ENCODE data around the gene METTL26. TPM values are rescaled to one million over a fixed set of nuclear protein-coding genes. Genes with fewer than 3 reads are reported as not detected.
A peak's percentile ranks its signal among the peaks of the same experiment; 100 is the strongest.

Gene METTL26
- total and polyA plus RNA-seq, 9 of the 15 experiments (the other 6 are each of a cell fraction or from before 2014, with no cell fraction given) = 7.3 to 262 (median 80.9) TPM

GRCh38 chr16:629833-630248, 6.3 kb downstream of the METTL26 start (continued):
- TF ChIP-seq, protein P1, sequence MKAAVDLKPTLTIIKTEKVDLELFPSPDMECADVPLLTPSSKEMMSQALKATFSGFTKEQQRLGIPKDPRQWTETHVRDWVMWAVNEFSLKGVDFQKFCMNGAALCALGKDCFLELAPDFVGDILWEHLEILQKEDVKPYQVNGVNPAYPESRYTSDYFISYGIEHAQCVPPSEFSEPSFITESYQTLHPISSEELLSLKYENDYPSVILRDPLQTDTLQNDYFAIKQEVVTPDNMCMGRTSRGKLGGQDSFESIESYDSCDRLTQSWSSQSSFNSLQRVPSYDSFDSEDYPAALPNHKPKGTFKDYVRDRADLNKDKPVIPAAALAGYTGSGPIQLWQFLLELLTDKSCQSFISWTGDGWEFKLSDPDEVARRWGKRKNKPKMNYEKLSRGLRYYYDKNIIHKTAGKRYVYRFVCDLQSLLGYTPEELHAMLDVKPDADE (conservative IDR thresholded peaks at IDR 0.05; ENCODE audit: control insufficient read depth, low read depth, low read length) = peak; percentile 44; the same call in 1 of the 2 replicates
- TF ChIP-seq ELK1 (CRISPR knock-in tag; IDR thresholded peaks at IDR 0.05) (no peak), CTCF (IDR thresholded peaks at IDR 0.05 in 2 of 3, conservative IDR thresholded peaks at IDR 0.05 in 1 of 3; ENCODE audit: insufficient read depth in 2 of 3, low read depth in 1 of 3, low read length in 3 of 3) (no peak), NCOA4 (IDR thresholded peaks at IDR 0.05; ENCODE audit: partially characterized antibody) (no peak), MYBL2 (IDR thresholded peaks at IDR 0.05; ENCODE audit: low read depth) (no peak), MYBL2 (CRISPR knock-in tag; IDR thresholded peaks at IDR 0.05; ENCODE audit: borderline replicate concordance) (no peak), ZKSCAN1 (IDR thresholded peaks at IDR 0.05; ENCODE audit: low read depth, low read length) (no peak), SP2 (IDR thresholded peaks at IDR 0.05; ENCODE audit: extremely low read depth, low read depth, low read length, poor library complexity, severe bottlenecking) (no peak), ZBTB49 (CRISPR knock-in tag; IDR thresholded peaks at IDR 0.05; ENCODE audit: borderline replicate concordance) (no peak), FOSL1 (tag; conservative IDR thresholded peaks at IDR 0.05) (no peak), SRF (CRISPR knock-in tag; IDR thresholded peaks at IDR 0.05) (no peak), TAF7 (tag; IDR thresholded peaks at IDR 0.05) (no peak), ZFX (CRISPR knock-in tag; IDR thresholded peaks at IDR 0.05) (peak; percentile 45; the same call in 1 of the 2 replicates), ZNF143 (CRISPR knock-in tag; IDR thresholded peaks at IDR 0.05) (no peak)
- TF ChIP-seq, protein P2, sequence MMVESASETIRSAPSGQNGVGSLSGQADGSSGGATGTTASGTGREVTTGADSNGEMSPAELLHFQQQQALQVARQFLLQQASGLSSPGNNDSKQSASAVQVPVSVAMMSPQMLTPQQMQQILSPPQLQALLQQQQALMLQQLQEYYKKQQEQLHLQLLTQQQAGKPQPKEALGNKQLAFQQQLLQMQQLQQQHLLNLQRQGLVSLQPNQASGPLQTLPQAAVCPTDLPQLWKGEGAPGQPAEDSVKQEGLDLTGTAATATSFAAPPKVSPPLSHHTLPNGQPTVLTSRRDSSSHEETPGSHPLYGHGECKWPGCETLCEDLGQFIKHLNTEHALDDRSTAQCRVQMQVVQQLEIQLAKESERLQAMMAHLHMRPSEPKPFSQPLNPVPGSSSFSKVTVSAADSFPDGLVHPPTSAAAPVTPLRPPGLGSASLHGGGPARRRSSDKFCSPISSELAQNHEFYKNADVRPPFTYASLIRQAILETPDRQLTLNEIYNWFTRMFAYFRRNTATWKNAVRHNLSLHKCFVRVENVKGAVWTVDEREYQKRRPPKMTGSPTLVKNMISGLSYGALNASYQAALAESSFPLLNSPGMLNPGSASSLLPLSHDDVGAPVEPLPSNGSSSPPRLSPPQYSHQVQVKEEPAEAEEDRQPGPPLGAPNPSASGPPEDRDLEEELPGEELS (CRISPR knock-in tag; IDR thresholded peaks at IDR 0.05; ENCODE audit: borderline replicate concordance) = no peak
- TF ChIP-seq, protein P3, sequence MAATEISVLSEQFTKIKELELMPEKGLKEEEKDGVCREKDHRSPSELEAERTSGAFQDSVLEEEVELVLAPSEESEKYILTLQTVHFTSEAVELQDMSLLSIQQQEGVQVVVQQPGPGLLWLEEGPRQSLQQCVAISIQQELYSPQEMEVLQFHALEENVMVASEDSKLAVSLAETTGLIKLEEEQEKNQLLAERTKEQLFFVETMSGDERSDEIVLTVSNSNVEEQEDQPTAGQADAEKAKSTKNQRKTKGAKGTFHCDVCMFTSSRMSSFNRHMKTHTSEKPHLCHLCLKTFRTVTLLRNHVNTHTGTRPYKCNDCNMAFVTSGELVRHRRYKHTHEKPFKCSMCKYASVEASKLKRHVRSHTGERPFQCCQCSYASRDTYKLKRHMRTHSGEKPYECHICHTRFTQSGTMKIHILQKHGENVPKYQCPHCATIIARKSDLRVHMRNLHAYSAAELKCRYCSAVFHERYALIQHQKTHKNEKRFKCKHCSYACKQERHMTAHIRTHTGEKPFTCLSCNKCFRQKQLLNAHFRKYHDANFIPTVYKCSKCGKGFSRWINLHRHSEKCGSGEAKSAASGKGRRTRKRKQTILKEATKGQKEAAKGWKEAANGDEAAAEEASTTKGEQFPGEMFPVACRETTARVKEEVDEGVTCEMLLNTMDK (IDR thresholded peaks at IDR 0.05; ENCODE audit: borderline replicate concordance, insufficient read depth, low read depth, low read length, poor library complexity, severe bottlenecking) = no peak
